Activated CD8-positive, alpha-beta memory T cell treated with anti-CD3 and anti-CD28 coated beads, Interleukin-2, amount 50 U/mL, for 1 hour (primary cell): ENCODE data around the gene IPCEF1.
"Not testable (repeated sequence)": the region's sequence is repeated elsewhere in the genome, so short reads cannot be mapped to it uniquely, and the experiment has no call there.

Experiments used
- DNase-seq: peaks from one replicate; pipeline ENCODE4 v3.0.0-alpha.2; 2020; ENCODE audit errors: extremely low read depth

IPCEF1 gene

GRCh38 chr6:154219250-154219649 lies 137.4 kb downstream of the IPCEF1 start:
- no peak for DNase-seq

- no peak for DNase-seq
Observed at GRCh38 chr6:154218787-154219186, 137.8 kb downstream of the IPCEF1 start.

- no peak for DNase-seq
Observed at GRCh38 chr6:154218301-154218700, 138.3 kb downstream of the IPCEF1 start.

GRCh38 chr6:154213782-154214181 lies 142.8 kb downstream of the IPCEF1 start:
- no peak for DNase-seq

GRCh38 chr6:154210678-154211077 lies 145.9 kb downstream of the IPCEF1 start:
- no peak for DNase-seq

GRCh38 chr6:154209555-154209954 lies 147.0 kb downstream of the IPCEF1 start:
- DNase-seq: no peak

GRCh38 chr6:154206996-154207395 lies 149.6 kb downstream of the IPCEF1 start:
- DNase-seq: no peak

- DNase-seq: no peak
Observed at GRCh38 chr6:154206141-154206540, 150.5 kb downstream of the IPCEF1 start.

- no peak for DNase-seq
Observed at GRCh38 chr6:154202958-154203357, 153.6 kb downstream of the IPCEF1 start.

- DNase-seq: no peak
Observed at GRCh38 chr6:154202339-154202738, 154.3 kb downstream of the IPCEF1 start.

GRCh38 chr6:154201688-154202087 lies 154.9 kb downstream of the IPCEF1 start:
- DNase-seq: not testable (repeated sequence)

GRCh38 chr6:154197196-154197860 lies 159.3 kb downstream of the IPCEF1 start:
- DNase-seq: no peak

- no peak for DNase-seq
Observed at GRCh38 chr6:154196333-154196885, 160.2 kb downstream of the IPCEF1 start.

- DNase-seq: no peak
Observed at GRCh38 chr6:154187714-154188113, 168.9 kb downstream of the IPCEF1 start.

GRCh38 chr6:154187203-154187602 lies 169.4 kb downstream of the IPCEF1 start:
- DNase-seq: no peak

- DNase-seq: no peak
Observed at GRCh38 chr6:154179434-154179833, 177.2 kb downstream of the IPCEF1 start.

GRCh38 chr6:154172393-154172792 lies 184.2 kb downstream of the IPCEF1 start:
- DNase-seq: not testable (repeated sequence)

- DNase-seq: no peak
Observed at GRCh38 chr6:154170106-154170505, 186.5 kb downstream of the IPCEF1 start.

- DNase-seq: no peak
Observed at GRCh38 chr6:154169193-154169847, 187.3 kb downstream of the IPCEF1 start.

GRCh38 chr6:154167126-154167525 lies 189.5 kb downstream of the IPCEF1 start:
- DNase-seq: no peak

- DNase-seq: no peak
Observed at GRCh38 chr6:154166140-154166539, 190.5 kb downstream of the IPCEF1 start.

GRCh38 chr6:154165478-154165877 lies 191.1 kb downstream of the IPCEF1 start:
- DNase-seq: no peak

GRCh38 chr6:154164397-154164796 lies 192.2 kb downstream of the IPCEF1 start:
- DNase-seq: no peak
